AG09309 (cell line): ENCODE measurements around the gene KLHL3.

Experiments
- DNase-seq: peaks from one replicate; pipeline ENCODE4 v3.0.0-alpha.2; 2010; ENCODE audit warnings: low read depth
- H3K4me3 ChIP-seq: 2 replicates; pipeline ENCODE4 v1.5.1; 2011; ENCODE audit warnings: mild to moderate bottlenecking, low read depth, low read length, moderate library complexity; ENCODE audit not compliant: control insufficient read depth
- TF ChIP-seq, protein P1 (sequence below): IDR thresholded peaks from 2 replicates; pipeline ENCODE4 v1.5.1; 2011; ENCODE audit warnings: mild to moderate bottlenecking, low read depth, low read length, inconsistent platforms; ENCODE audit not compliant: insufficient read depth, control insufficient read depth; ENCODE audit errors: missing control alignments

The KLHL3 gene

GRCh38 chr5:137629646-137630045 is 106.2 kb downstream of the KLHL3 start:
- TF ChIP-seq, protein P1, sequence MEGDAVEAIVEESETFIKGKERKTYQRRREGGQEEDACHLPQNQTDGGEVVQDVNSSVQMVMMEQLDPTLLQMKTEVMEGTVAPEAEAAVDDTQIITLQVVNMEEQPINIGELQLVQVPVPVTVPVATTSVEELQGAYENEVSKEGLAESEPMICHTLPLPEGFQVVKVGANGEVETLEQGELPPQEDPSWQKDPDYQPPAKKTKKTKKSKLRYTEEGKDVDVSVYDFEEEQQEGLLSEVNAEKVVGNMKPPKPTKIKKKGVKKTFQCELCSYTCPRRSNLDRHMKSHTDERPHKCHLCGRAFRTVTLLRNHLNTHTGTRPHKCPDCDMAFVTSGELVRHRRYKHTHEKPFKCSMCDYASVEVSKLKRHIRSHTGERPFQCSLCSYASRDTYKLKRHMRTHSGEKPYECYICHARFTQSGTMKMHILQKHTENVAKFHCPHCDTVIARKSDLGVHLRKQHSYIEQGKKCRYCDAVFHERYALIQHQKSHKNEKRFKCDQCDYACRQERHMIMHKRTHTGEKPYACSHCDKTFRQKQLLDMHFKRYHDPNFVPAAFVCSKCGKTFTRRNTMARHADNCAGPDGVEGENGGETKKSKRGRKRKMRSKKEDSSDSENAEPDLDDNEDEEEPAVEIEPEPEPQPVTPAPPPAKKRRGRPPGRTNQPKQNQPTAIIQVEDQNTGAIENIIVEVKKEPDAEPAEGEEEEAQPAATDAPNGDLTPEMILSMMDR = peak; percentile 82
- no peak for DNase-seq
- H3K4me3 ChIP-seq = no peak overlapping the region

- DNase-seq = no peak
- TF ChIP-seq, protein P1 = no peak
- no peak overlapping the region for H3K4me3 ChIP-seq
Observed at GRCh38 chr5:137627706-137628105, 108.2 kb downstream of the KLHL3 start.

DNA sequence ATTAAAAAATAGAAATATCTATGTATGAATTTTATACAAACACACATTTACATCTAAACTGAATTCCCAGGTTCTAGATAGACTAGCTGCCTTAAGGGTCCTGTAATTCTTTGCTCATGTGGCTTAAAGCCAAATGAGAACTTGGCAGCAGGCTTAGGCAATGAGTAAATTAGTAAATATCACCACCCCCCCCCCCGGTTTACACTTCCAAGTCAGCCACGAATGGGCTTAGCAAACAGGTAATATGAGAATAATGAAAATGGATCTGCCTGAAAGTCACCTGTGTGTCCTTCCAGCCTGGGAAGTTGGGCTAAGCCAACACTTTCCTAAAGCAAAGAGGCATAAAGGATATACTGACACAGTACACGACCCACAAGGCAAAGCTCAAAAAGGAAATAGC is 108.6 kb downstream of the KLHL3 start:
- TF ChIP-seq, protein P1 = no peak
- DNase-seq = no peak
- no peak overlapping the region for H3K4me3 ChIP-seq

DNA sequence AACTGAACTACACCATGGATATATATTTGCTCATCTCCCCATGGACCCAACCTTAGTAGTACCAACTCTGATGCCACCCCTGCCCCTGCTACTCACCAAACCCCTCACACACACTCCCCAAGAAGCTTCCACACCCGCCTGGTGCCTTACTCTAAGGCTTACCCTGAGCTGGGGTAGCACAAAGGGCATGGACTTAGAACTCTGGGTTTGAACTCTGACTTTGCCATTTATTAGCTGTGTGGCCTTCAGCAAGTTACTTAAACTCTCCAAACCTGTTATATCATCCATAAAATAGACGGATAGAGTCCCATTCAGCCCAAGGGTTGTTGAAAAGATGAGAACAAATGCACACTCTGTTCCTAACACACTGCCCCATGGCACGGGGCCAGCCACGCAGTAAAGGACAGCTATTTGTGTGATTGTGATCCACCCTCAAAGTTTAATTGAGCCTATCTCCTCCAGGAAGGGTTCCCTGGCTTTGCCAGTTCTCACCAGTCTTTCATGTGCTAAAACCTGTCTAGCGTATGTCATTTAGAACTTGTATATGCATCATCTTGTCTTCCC is 111.0 kb downstream of the KLHL3 start:
- no peak overlapping the region for H3K4me3 ChIP-seq
- TF ChIP-seq, protein P1 = no peak
- DNase-seq = no peak

DNA sequence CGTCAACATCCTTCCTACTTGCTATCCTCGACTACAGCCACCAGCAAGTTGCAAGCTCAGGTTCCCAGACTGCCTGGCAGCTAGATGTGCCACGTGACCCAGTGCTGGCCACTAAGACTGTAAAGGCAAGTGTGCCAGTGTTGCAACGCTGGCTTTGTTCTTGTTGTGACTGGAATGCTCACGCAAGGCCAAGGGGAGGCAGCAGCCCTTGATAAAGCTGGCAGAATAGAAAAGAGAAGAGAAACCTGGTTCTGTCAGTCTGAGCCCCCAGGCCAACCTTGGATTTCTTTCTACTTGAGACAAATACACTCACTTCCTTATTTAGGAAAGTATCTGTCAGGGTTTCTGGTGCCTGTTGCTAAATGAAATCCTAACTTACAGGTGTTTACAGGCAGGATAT is 113.0 kb downstream of the KLHL3 start:
- TF ChIP-seq, protein P1 = no peak
- no peak for DNase-seq
- no peak overlapping the region for H3K4me3 ChIP-seq

DNA sequence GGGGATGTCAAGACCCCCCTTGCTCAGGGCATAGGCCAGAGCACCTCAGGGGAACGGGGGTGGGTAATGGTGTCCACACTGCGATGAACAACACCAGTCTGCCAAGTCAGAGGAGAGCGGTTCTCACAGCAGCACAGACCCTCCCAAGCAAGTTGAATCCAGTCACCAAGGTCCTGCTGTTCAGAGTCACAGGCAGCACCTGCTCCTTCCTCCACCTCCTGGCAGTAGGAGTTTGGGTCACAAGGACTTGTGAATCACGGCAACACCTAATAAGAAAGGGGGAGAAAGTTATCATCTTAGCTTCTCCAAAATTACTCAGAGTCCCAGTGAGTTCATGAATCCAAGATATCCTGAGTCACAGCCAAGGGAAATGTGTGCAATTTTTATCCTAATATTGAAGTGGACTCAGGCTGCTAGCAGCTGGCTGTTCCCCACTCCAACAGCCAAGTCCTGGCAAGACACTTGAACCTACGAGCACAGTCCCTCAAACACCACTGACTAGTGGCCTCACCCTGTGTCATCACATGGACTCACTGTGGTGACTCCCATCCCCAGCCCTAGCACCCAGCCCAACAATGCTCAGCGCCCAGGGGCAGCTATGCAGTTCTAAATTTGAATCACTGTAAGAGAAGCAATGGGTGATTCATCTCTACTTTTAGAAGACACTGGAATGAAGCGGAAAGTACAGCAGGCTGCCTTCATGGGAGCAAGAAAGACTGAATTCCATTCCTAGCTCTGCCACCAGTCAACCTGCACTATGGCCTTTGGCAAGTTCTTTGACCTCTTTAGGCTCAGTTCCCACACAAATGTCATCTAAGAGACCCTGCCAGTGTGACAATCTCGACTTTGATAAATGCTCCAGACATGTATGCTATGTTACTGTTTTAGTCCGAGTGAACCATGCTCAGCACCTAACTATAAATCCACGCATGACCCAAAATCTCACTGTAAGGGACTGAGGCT is 113.7 kb downstream of the KLHL3 start:
- TF ChIP-seq, protein P1 = no peak
- H3K4me3 ChIP-seq = no peak overlapping the region
- DNase-seq = no peak
